B cell (primary cell): ENCODE data around the gene IL22RA1.

Experiments used
- CTCF ChIP-seq: fragments of 200-600 bp; IDR thresholded peaks from one replicate; pipeline ENCODE4 v1.8.0; 2022; ENCODE audit warnings: antibody characterized with exemption, mild to moderate bottlenecking
- EZH2 ChIP-seq: IDR thresholded peaks from 2 replicates; pipeline ENCODE4 v1.6.1; 2012; ENCODE audit warnings: borderline replicate concordance, low read depth, mild to moderate bottlenecking, moderate library complexity, low read length; ENCODE audit not compliant: insufficient read depth, poor library complexity, severe bottlenecking

- TF ChIP-seq CTCF (no peak), EZH2 (no peak)
Observed at GRCh38 chr1:24111996-24112779, 30.8 kb downstream of the IL22RA1 start, which contains the start of gene MYOM3.
